GM19455 (cell line): ENCODE measurements around the gene TXNRD1.
"Not testable (repeated sequence)": the region's sequence is repeated elsewhere in the genome, so short reads cannot be mapped to it uniquely, and the experiment has no call there.

Source experiments
- ATAC-seq: cut with Tn5 transposase; IDR thresholded peaks from one replicate; pipeline ENCODE4 v1.9.1; 2021; ENCODE audit not compliant: unreplicated experiment

The TXNRD1 gene

DNA sequence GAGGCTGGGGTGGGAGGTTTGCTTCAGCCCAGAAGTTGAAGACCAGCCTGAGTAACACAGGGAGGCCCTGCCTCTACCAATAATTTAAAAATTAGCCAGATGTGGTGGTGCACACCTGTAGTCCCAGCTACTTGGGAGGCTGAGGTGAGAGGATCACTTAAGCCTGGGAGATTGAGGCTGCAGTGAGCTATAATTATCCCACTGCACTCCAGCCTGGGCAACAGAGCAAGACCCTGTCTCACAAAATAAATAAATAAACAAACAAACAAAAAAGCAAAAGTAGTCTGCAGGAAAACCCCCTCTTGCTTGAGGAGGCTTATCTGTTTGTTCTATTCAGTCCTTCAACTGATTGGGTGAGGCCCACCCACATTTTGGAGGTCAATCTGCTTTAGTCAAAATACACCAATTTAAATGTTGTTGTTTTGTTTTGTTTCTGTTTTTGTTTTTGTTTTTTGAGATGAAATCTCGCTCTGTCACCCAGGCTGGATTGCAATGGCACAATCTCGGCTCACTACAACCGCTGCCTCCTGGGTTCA, 24.9 kb upstream of the TXNRD1 start:
- no peak for ATAC-seq

DNA sequence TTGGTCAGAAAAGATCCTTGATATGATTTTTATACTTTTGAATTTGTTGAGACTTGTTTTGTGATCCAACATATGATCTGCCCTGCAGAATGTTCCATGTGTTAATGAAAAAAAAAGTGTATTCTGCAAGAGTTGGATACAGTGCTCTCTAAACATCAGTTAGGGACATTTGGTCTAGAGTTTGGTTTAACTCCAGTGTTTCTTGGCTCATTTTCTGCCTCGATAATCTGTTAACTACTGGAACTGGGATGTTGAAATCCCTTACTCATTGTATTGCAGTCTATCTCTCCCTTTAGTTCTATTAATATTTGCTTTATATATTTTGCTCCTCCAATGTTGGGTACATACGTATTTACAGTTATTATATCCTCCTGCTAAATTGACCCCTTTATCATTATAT, 18.3 kb upstream of the TXNRD1 start:
- no peak for ATAC-seq

DNA sequence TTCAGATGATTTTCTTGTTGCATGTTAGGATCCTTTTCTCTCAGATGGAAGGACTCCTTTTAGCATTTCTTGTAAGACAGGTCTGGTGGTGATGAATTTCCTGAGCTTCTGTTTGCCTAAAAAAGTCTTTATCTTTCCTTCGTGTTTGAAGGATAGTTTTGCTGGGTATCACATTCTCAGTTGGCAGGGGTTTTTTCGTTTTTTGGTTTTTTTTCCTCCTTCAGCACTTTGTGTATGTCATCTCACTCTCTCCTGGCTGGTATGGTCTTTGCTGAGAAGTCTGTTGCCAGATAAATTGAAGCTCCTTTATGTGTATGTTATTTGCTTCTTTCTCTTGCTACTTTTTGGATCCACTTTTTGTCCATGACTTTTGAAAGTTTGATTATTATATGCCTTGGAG, 15.6 kb upstream of the TXNRD1 start:
- no peak for ATAC-seq

DNA sequence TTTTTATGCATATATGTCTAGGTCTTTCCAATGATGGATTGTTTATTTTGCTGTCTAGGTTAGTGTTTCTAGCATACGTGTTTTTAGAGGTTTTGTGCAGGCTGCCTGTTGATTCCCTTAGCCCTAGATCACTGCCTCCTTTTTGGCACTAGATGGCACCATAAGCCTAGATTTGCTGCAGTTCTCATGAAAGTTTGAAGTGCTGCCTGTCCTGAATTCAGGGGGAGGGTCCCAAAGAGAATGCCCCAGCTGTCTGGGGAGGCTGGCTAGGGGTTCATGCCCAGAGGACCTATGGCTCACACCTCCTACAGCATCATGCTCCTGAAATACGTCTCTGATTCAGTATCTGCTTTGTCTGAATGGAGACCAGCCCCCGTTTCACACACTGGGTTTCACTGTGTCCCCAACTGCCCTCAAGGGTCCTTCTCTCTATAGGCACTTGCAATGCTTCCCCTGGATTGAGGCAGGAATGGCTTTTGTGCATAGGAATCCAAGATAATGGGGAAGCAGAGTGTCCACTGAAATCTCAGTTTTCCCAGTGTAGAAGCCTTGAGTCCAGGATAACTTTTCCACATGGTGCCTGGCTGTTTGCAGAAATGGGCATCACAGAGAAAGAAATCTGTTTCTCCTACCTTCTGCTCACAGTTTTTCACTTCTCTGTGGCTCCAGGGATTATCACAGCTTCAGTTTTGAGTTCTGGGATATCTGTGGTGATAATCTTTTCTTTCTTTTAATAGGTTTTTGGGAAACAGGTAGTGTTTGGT, 14.2 kb upstream of the TXNRD1 start:
- ATAC-seq: no peak

DNA sequence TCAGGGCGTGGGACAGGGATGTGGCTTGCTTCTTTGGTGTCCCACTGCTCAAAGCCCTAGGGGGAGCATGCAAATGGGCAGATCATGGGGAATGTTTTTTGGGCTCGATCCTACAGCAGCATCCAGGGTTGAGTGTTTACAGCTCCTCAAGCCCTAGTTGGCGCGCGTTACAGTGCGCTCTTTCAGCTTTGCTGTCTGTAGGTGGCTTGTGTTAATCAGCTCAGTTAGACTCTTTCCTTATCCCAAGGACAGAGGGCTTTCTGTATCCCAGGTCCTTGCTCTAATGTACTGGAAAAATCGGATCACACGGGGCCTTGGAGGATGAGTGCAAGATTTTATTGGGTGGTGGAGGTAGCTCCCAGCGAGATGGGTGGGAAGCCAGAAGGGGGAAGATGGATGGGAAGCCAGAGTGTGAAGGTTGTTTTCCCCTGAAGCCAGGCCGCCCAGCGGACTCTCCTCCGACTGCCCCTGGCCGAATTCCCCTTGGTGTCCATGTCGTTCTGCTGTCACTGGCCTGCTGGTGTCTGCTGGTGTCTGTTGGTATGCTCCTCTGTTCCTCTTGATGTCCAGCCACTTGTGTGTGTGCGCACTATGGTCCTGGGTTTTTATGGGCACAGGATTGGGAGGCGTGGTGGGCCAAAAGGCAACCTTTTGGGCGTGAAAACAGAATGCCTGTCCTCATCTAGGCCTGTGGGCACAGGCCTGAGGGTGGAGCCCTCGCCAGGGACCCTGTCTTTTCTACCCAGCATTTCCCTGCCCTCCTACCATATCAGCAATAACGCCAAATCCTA, 10.7 kb upstream of the TXNRD1 start:
- ATAC-seq: no peak

DNA sequence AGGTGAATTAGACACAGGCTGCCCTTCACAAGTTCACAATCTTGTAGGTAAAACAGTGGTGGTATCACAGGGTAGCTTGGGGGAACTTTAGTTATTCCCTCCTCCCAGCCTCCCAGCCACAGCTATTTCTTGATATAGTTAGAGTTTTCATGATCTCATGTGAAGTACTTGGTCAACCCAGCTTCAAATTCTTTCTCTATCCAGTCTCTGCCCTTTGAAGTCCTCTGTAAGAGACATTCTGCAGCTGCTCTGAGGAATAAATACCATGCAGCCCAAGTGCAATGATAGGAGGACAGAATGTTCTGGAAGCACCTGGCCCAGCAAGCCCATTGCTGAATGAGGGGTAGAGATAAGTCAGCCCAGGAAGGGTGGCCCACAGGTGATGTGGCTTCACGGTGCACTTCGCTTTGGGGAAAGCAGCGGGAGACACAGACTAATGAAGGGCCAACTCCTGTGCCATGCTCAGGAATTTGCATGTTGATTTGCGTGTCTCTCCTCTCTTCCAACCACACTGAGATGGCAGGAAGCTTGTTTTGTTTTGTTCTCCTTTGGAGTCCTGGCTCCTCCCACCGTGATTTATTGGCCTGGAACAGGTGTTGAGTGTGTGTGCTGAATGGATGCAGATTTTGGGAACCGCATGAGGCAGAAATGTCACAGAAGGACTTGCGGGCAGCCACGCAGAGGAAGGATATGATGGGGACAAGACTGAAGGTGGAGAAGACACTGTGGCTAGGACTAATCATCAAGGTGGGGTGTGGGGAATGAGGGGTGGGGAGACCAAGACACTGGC, 8.0 kb upstream of the TXNRD1 start:
- ATAC-seq: no peak

DNA sequence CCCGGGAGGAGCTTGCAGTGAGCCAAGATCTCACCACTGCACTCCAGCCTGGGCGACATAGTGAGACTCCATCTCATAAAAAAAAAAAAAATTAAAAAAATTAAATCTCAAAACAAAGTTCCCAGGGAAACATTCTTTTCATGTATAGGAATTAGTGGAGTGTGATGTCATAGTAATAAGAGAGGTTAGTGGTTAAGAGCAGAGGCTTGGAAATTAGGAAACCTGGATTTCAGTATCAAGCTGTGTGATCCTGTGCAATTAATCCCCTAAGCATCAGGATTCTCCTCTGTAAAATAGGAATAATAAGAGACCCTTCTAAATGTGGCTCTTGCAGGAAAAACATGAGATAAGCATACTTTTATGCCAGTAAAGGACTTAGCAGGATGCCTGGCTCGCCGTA, 3.1 kb upstream of the TXNRD1 start:
- no peak for ATAC-seq

DNA sequence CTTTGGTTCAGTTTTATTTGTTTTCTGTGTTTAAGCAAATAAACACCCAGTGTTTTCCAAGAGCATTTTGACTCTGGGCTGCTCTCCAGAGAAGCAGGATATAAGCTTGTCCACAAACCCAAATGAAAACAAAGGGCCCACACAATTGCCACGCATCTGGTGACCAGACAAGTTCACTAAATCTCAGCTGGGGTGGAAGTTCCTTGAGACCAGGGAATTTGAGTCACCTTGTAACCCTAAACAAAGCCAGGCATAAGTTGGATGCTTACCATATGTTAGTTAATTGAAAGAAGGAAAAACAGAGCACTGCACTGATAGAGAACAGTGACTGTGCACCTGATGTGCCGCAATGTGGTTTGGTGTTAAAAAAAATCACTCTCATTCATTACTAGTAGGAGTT, 1.6 kb upstream of the TXNRD1 start:
- no peak for ATAC-seq

DNA sequence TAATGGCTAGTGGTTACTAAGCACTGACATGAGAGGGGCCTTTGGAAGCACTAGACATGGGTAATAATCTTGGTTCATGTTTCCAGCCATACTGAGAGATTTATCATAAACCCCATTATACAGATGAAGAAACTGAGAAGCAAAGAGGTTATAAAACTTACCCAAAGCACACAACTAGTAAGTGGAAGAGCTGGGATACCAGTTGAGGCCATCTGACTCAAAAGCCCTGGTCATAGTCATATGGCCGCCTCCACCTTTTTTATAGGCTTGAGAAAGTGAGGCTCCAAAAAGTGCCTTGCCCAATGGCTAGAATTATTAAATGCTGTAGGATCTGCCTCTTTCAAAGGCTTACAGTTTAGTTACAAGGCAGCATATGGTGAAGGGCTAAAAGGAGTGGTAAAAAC, 944 bp downstream of the TXNRD1 start:
- no peak for ATAC-seq

DNA sequence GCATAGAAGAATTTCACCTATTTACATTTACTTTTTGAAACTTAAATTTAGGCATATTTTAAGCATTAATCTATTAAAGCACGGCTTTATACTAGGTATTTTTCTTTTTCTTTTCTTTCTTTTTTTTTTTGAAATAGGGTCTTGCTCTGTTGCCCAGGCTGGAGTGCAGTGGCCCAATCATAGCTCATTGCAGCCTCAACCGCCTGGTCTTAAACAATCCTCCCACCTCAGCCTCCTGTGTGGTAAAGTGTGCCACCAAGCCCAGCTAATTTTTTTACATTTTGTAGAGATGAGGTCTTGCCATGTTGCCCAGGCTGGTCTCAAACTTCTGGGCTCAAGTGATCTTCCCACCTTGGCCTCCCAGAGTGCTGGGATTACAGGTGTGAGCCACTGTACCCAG, 2.9 kb downstream of the TXNRD1 start:
- not testable (repeated sequence) for ATAC-seq

DNA sequence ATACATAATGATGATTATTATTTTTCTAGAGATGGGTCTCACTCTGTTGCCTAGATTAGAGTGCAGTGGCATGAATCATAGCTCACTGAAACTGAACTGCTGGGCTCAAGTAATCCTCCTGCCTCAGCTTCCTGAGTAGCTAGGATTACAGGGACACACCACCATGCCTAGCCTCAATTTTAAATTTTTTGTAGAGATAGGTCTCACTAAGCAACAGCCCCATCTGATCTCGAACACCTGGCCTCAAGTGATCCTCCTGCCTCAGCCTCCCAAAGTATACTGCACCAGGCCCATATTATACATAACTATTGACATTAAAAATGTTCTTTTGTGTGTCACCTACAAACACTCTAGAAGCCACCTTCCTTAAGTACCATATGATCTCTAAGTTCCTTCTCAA, 3.4 kb downstream of the TXNRD1 start:
- no peak for ATAC-seq

DNA sequence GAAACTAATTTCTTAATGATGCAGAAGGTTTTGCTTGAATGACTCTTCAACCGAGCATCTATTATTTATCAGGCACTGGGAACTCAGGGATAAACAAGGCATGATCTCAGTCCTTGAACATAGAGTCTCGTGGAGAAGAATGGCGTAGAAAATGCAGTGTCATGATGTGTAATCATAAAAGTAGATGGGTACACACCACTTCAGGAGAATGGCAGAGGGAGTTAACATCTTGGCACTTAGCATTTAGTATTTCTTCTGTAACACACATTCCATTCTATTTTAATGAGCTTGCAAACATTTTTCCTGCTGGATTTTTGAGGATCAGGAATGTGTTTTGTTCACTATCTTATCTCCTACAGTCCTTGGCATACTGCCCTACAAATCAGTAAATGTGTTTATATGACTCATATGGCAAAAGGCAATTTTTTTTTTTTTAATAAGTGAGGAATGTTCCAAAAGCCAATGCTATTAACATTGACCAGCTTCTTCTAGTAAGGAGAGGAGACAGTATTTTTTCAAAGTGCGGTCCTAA, 3.8 kb downstream of the TXNRD1 start:
- no peak for ATAC-seq

DNA sequence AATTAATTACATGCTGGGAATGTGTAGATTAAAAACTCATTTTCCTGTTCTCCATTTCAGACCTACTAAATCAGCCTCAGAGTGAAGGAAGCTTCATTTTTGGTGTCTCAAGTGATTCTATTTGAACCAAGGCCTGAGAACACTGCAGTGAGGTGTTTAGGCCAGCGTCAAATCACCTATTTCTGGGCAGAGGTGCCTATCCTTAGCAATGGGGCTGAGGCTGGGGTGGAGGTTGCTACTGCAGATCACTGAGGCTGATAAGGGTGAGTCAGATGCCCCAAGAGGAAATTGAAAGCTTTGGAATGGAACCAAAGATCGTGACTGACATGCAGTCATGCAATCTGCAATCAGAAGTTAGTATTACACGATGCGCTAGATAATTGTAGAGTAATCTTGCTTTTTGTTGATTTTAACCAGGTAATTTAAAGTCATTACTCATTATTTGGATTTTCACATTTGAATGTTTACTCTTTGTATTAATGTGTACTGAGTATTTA, 4.4 kb downstream of the TXNRD1 start:
- no peak for ATAC-seq

DNA sequence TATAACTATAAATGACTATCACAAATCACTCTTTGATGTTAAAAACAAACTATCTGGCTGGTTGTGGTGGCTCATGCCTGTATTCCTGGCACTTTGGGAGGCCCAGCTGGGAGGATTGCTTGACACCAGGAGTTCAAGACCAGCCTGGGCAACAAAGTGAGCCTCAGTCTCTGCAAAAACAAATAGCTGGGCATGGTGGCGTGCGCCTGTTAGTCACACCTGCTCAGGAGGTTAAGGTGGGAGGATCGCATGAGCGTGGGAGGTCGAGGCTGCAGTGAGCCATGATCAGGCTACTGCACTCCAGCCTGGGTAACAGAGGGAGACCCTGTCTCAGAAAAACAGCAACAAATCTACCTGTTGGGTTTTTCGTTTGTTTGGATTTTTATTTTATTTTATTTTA, 5.4 kb downstream of the TXNRD1 start:
- ATAC-seq: no peak

DNA sequence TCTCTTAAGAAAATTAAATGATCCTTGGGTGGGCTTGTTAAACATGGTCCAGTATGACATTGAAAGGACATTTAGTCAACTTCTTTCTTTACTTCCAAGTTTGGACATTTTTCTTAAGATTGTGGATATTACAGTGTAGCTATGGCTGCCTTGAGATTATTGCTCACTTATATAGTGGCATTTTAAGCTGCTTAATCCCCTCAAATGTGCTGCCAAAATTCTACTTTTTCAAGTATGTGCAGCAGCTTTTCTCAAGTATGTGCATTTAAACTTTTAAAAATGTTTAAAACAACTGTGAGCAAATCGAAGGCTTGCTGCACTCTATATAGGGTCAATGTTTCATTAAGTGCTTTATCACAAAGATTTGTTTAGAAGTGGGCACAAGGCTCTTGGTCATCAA, 7.4 kb downstream of the TXNRD1 start:
- no peak for ATAC-seq

DNA sequence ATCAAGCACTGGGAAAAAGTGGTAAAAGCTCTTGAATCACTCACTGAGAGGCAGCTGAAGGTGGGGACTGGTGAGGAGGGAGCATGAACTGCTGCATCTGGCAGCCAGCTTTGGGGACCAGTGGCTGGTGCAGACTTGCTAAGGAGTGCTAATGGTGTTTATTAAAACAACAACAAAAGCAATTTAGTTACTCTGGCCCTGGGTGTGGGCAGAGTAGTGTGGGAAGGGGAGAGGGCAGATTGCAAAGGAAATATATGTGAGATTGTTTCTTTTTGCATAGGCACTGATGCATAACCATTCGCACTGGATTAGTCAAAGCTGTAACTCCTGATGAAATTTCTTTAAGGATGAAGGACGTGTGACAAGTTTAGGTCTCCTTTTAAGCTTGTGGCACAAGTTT, 8.1 kb downstream of the TXNRD1 start:
- no peak for ATAC-seq

DNA sequence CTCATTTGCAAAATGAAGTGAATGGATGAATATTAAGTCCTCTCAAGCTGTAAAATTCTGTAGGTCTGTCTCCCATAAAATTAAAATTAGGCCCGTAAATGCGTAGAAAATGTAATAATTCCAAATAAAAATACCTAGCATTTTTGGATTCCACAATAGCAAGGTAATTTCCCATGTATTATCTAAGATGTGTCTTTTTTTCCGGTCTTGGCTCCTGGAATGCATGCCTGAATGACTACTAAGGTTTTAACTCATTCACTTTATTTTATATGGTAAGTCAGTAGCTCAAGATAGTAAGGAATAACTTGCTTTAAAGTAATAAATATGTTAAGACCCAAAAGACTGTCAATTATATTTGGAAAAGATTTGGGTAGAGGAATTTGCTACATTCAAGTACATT, 11.1 kb downstream of the TXNRD1 start:
- ATAC-seq: no peak

DNA sequence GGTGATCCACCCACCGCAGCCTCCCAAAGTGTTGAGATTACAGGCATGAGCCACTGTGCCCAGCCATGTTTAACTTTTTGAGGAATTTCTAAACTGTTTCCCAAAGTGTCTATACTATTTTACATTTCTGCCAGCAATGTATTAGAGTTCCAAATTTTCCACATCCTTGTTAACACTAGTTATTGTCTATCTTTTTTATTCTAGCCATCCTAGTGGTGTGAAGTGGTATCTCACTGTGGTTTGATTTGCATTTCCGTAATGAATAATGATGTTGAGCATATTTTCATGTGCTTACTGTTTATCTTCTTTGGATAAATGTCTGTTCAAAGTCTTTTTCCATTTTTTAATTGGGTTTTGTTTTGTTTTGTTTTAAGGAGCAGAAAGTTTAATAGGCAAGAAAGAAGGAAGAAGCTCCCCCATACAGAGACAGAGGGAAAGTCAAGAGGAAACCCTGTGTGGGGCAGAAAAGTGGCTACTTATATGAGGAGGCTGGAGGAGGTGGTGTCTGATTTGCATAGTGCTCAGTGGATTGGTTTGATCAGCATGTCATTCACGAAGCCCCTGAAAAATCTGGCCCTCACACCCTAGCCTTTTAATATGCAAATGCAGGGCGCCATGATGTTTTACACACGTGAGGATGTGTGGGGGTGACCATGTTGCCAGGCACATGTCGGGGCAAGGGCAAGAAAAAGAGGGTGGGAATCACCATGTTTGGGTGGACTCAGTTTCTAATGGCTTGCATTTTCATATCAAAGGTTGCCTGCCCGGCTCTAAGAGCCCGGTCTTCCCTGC, 14.9 kb downstream of the TXNRD1 start:
- ATAC-seq: no peak

DNA sequence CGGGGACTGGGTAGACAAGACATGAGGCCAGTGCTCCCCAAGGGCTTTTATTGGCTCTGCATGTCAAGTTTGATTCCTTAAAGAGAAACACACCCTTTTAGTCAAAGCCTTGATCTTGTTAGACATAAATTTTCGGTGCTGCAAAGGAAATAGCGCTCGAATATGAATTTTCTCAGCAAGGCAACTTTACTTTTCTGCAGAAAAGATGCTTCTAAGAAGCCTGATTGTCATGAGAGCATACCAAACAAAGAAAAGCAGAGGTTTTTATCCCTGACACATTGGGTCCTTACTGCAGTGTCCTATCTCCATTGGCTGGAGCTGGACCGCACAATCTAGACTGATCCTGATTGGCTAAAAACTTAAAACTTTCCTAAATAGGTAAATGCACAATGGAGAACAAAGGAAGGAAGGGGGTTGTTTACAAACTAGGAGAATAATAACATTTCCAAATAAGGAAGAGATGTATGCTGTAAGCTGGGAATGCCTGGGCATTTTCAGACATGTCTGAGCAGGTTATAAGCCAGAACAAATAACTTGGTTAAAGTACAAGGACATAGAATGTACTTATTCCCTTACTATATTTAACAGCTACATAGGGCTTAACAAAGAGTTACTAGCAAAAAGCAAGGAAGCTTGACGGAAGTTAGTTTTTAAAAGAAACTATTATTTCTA, 17.2 kb downstream of the TXNRD1 start:
- no peak for ATAC-seq
